SK-N-MC (cell line): ENCODE data around the gene STON1.

ENCODE experiments used
- EZH2 ChIP-seq: fragments of 200-600 bp; sonication (generic); IDR thresholded peaks from one replicate; pipeline ENCODE4 v1.6.1; 2017; ENCODE audit warnings: antibody characterized with exemption
- POLR2AphosphoS5 ChIP-seq: IDR thresholded peaks from 2 replicates; pipeline ENCODE4 v1.6.1; 2012; ENCODE audit warnings: mild to moderate bottlenecking, low read depth, low read length, borderline replicate concordance

GRCh38 chr2:48529676-48530032, 300 bp upstream of the STON1 start:
- TF ChIP-seq EZH2 (no peak), POLR2AphosphoS5 (no peak)
